HG02588 (cell line): Measurements from ENCODE around the gene TNF.
"Not testable (repeated sequence)": the region's sequence is repeated elsewhere in the genome, so short reads cannot be mapped to it uniquely, and the experiment has no call there.

Source experiments
- ATAC-seq: cut with Tn5 transposase; IDR thresholded peaks from one replicate; pipeline ENCODE4 v1.9.1; 2021; ENCODE audit warnings: mild to moderate bottlenecking, moderate library complexity; ENCODE audit not compliant: unreplicated experiment

The TNF gene

GRCh38 chr6:31543639-31544038 lies 31.7 kb upstream of the TNF start:
- ATAC-seq, result no peak

- ATAC-seq, result no peak
Observed at GRCh38 chr6:31544676-31545075, 30.7 kb upstream of the TNF start.

- no peak for ATAC-seq
Observed at GRCh38 chr6:31545291-31545690, 30.1 kb upstream of the TNF start.

- peak; percentile 44 for ATAC-seq
Observed at GRCh38 chr6:31546339-31546957, 28.9 kb upstream of the TNF start, which contains the start of gene ATP6V1G2. Gene ATP6V1G2, minus strand, starts transcription at chr6:31546608. Its CDS starts 49 bp downstream, at chr6:31546559.

GRCh38 chr6:31546958-31547726 lies 28.2 kb upstream of the TNF start, which contains the start of gene NFKBIL1:
Gene NFKBIL1, plus strand, starts transcription at chr6:31547608. Its CDS starts 87 bp downstream, at chr6:31547695.
- ATAC-seq, result peak; percentile 66

- no peak for ATAC-seq
Observed at GRCh38 chr6:31547727-31548543, 27.4 kb upstream of the TNF start.

GRCh38 chr6:31548544-31548873 lies 26.9 kb upstream of the TNF start:
- no peak for ATAC-seq

GRCh38 chr6:31551371-31551770 lies 24.0 kb upstream of the TNF start:
- not testable (repeated sequence) for ATAC-seq

- no peak for ATAC-seq
Observed at GRCh38 chr6:31556307-31556706, 19.1 kb upstream of the TNF start.

GRCh38 chr6:31557443-31558317 lies 17.7 kb upstream of the TNF start:
- ATAC-seq, result no peak

- no peak for ATAC-seq
Observed at GRCh38 chr6:31558318-31558625, 17.1 kb upstream of the TNF start.

GRCh38 chr6:31558631-31559500 lies 16.5 kb upstream of the TNF start:
- no peak for ATAC-seq

GRCh38 chr6:31559606-31559957 lies 15.8 kb upstream of the TNF start:
- ATAC-seq, result no peak

- no peak for ATAC-seq
Observed at GRCh38 chr6:31559958-31560696, 15.2 kb upstream of the TNF start.

GRCh38 chr6:31560697-31561058 lies 14.7 kb upstream of the TNF start:
- no peak for ATAC-seq

GRCh38 chr6:31567531-31568370 lies 7.6 kb upstream of the TNF start:
- no peak for ATAC-seq

GRCh38 chr6:31568537-31568961 lies 6.8 kb upstream of the TNF start:
- ATAC-seq, result peak; percentile 69

GRCh38 chr6:31569861-31570536 lies 5.4 kb upstream of the TNF start:
- no peak for ATAC-seq
